RWPE2 (cell line): ENCODE measurements around the gene NUDT12.

Experiments used
- ATAC-seq: fragments of 200-7000 bp; cut with Tn5 transposase; 3 replicates; pipeline ENCODE4 v1.9.1; 2021; ENCODE audit warnings: low read depth
- DNase-seq: peaks from one replicate; pipeline ENCODE4 v3.0.0-alpha.2; 2020; ENCODE audit warnings: low spot score
- H3K27ac ChIP-seq: fragments of 450-650 bp; 2 replicates; pipeline ENCODE4 v1.5.1; 2017; ENCODE audit warnings: mild to moderate bottlenecking; ENCODE audit not compliant: poor library complexity, severe bottlenecking
- H3K27me3 ChIP-seq: fragments of 250-450 bp; sonication (Bioruptor Pico); 2 replicates; pipeline ENCODE4 v1.5.1; 2021; ENCODE audit warnings: mild to moderate bottlenecking, moderate library complexity; ENCODE audit not compliant: insufficient read depth, poor library complexity, severe bottlenecking
- H3K36me3 ChIP-seq: fragments of 250-450 bp; sonication (Bioruptor Pico); 2 replicates; pipeline ENCODE4 v1.5.1; 2020; ENCODE audit warnings: low read depth, mild to moderate bottlenecking, moderate library complexity
- H3K4me1 ChIP-seq: fragments of 250-450 bp; sonication (Bioruptor Pico); 2 replicates; pipeline ENCODE4 v1.5.1; 2021; ENCODE audit warnings: mild to moderate bottlenecking, moderate library complexity; ENCODE audit not compliant: insufficient read depth, poor library complexity, severe bottlenecking
- H3K4me3 ChIP-seq: fragments of 250-450 bp; sonication (Bioruptor Pico); 2 replicates; pipeline ENCODE4 v1.5.1; 2021; ENCODE audit warnings: mild to moderate bottlenecking, moderate library complexity; ENCODE audit not compliant: severe bottlenecking
- H3K9me3 ChIP-seq: fragments of 250-450 bp; sonication (Bioruptor Pico); 2 replicates; pipeline ENCODE4 v1.5.1; 2021; ENCODE audit warnings: mild to moderate bottlenecking, moderate library complexity; ENCODE audit not compliant: severe bottlenecking
- CTCF ChIP-seq: fragments of 450-650 bp; IDR thresholded peaks from one replicate; pipeline ENCODE4 v1.5.1; 2017; ENCODE audit warnings: mild to moderate bottlenecking, moderate library complexity; ENCODE audit not compliant: poor library complexity, severe bottlenecking

NUDT12 gene

GRCh38 chr5:103600086-103600485 lies 37.5 kb upstream of the NUDT12 start:
- H3K4me1 ChIP-seq: no peaks in the 10 kb centered on the region
- H3K27me3 ChIP-seq: peaks cover 3% of the 10 kb centered on the region
- H3K36me3 ChIP-seq: no peaks in the 10 kb centered on the region
- H3K9me3 ChIP-seq: no peaks in the 10 kb centered on the region
- no peak for DNase-seq
- ATAC-seq: no peak
- no peak for TF ChIP-seq CTCF
- no peak overlapping the region for H3K27ac ChIP-seq
- H3K4me3 ChIP-seq: no peak overlapping the region

- peaks cover 3% of the 10 kb centered on the region for H3K27me3 ChIP-seq
- no peaks in the 10 kb centered on the region for H3K9me3 ChIP-seq
- DNase-seq: no peak
- H3K4me3 ChIP-seq: no peak overlapping the region
- ATAC-seq: no peak
- H3K36me3 ChIP-seq: no peaks in the 10 kb centered on the region
- H3K27ac ChIP-seq: no peak overlapping the region
- TF ChIP-seq CTCF: no peak
- H3K4me1 ChIP-seq: no peaks in the 10 kb centered on the region
These were observed 36.5 kb upstream of the NUDT12 start for GRCh38 chr5:103598997-103599566.

GRCh38 chr5:103590221-103590620 lies 27.6 kb upstream of the NUDT12 start:
- DNase-seq (no peak), ATAC-seq (no peak)
- Histone ChIP-seq H3K4me1 (no peaks in the 10 kb centered on the region), H3K27me3 (peaks cover 2% of the 10 kb centered on the region), H3K27ac (no peak overlapping the region), H3K36me3 (no peaks in the 10 kb centered on the region), H3K9me3 (no peaks in the 10 kb centered on the region), H3K4me3 (no peak overlapping the region)
- no peak for TF ChIP-seq CTCF

GRCh38 chr5:103589776-103590175 lies 27.2 kb upstream of the NUDT12 start:
- H3K4me3 ChIP-seq: no peak overlapping the region
- no peaks in the 10 kb centered on the region for H3K9me3 ChIP-seq
- no peaks in the 10 kb centered on the region for H3K4me1 ChIP-seq
- H3K36me3 ChIP-seq: no peaks in the 10 kb centered on the region
- no peak for TF ChIP-seq CTCF
- H3K27me3 ChIP-seq: peaks cover 6% of the 10 kb centered on the region
- DNase-seq: no peak
- no peak for ATAC-seq
- H3K27ac ChIP-seq: no peak overlapping the region

GRCh38 chr5:103589357-103589756 lies 26.8 kb upstream of the NUDT12 start:
- DNase-seq (no peak), ATAC-seq (no peak)
- no peak for TF ChIP-seq CTCF
- Histone ChIP-seq H3K4me1 (no peaks in the 10 kb centered on the region), H3K27ac (no peak overlapping the region), H3K36me3 (no peaks in the 10 kb centered on the region), H3K27me3 (peaks cover 6% of the 10 kb centered on the region), H3K9me3 (no peaks in the 10 kb centered on the region), H3K4me3 (no peak overlapping the region)
